ENCODE measurements around the gene IFITM10.

The IFITM10 gene

GRCh38 chr11:1742869-1743584 lies 7.4 kb downstream of the IFITM10 start:
- H3K79me2 ChIP-seq (ENCODE audit: low read length): no peaks in the 10 kb centered on the region
- H3K4me3 ChIP-seq (ENCODE audit: low read length): no peak overlapping the region
- H3K36me3 ChIP-seq (replicated peaks; ENCODE audit: low read depth, low read length): no peaks in the 10 kb centered on the region
- H3K9me3 ChIP-seq (ENCODE audit: insufficient read depth, low read length): no peaks in the 10 kb centered on the region
- peaks cover 4% of the 10 kb centered on the region; the same call in 1 of the 2 replicates for H3K27me3 ChIP-seq (ENCODE audit: low read depth, low read length)
- no peaks in the 10 kb centered on the region for H3K4me1 ChIP-seq (ENCODE audit: low read length)
- no peak overlapping the region for H2AFZ ChIP-seq (ENCODE audit: low read depth, low read length)
- no peak for TF ChIP-seq CTCF (IDR thresholded peaks at IDR 0.05; ENCODE audit: low read depth, low read length)
- TF ChIP-seq EZH2phosphoT487 (IDR thresholded peaks at IDR 0.05; ENCODE audit: low read depth): no peak
- H3K27ac ChIP-seq (ENCODE audit: low read length): no peak overlapping the region
- no peak overlapping the region for H3K9ac ChIP-seq (ENCODE audit: low read length)
- no peak overlapping the region for H3K4me2 ChIP-seq (ENCODE audit: low read length)
- H4K20me1 ChIP-seq (ENCODE audit: insufficient read depth, low read length): no peaks in the 10 kb centered on the region; the same call in 1 of the 2 replicates

GRCh38 chr11:1742371-1742770 lies 8.0 kb downstream of the IFITM10 start:
- H3K4me2 ChIP-seq (ENCODE audit: low read length): no peak overlapping the region
- peaks cover 4% of the 10 kb centered on the region; the same call in 1 of the 2 replicates for H3K27me3 ChIP-seq (ENCODE audit: low read depth, low read length)
- no peaks in the 10 kb centered on the region for H3K4me1 ChIP-seq (ENCODE audit: low read length)
- TF ChIP-seq EZH2phosphoT487 (IDR thresholded peaks at IDR 0.05; ENCODE audit: low read depth) (no peak), CTCF (IDR thresholded peaks at IDR 0.05; ENCODE audit: low read depth, low read length) (no peak)
- H4K20me1 ChIP-seq (ENCODE audit: insufficient read depth, low read length): no peaks in the 10 kb centered on the region; the same call in 1 of the 2 replicates
- peaks cover 2% of the 10 kb centered on the region; the same call in 1 of the 2 replicates for H3K9me3 ChIP-seq (ENCODE audit: insufficient read depth, low read length)
- no peaks in the 10 kb centered on the region for H3K79me2 ChIP-seq (ENCODE audit: low read length)
- no peak overlapping the region for H3K9ac ChIP-seq (ENCODE audit: low read length)
- no peak overlapping the region for H3K4me3 ChIP-seq (ENCODE audit: low read length)
- H2AFZ ChIP-seq (ENCODE audit: low read depth, low read length): no peak overlapping the region
- H3K27ac ChIP-seq (ENCODE audit: low read length): no peak overlapping the region
- H3K36me3 ChIP-seq (replicated peaks; ENCODE audit: low read depth, low read length): no peaks in the 10 kb centered on the region

GRCh38 chr11:1741741-1742140 lies 8.7 kb downstream of the IFITM10 start:
- Histone ChIP-seq H3K36me3 (replicated peaks; ENCODE audit: low read depth, low read length) (no peaks in the 10 kb centered on the region), H3K9ac (ENCODE audit: low read length) (no peak overlapping the region), H2AFZ (ENCODE audit: low read depth, low read length) (no peak overlapping the region), H4K20me1 (ENCODE audit: insufficient read depth, low read length) (no peaks in the 10 kb centered on the region; the same call in 1 of the 2 replicates), H3K79me2 (ENCODE audit: low read length) (no peaks in the 10 kb centered on the region), H3K27ac (ENCODE audit: low read length) (no peak overlapping the region), H3K9me3 (ENCODE audit: insufficient read depth, low read length) (peaks cover 4% of the 10 kb centered on the region; the same call in 1 of the 2 replicates), H3K4me2 (ENCODE audit: low read length) (no peak overlapping the region), H3K27me3 (ENCODE audit: low read depth, low read length) (peaks cover 4% of the 10 kb centered on the region; the same call in 1 of the 2 replicates), H3K4me1 (ENCODE audit: low read length) (no peaks in the 10 kb centered on the region), H3K4me3 (ENCODE audit: low read length) (no peak overlapping the region)
- no peak for TF ChIP-seq CTCF (IDR thresholded peaks at IDR 0.05; ENCODE audit: low read depth, low read length)
- TF ChIP-seq EZH2phosphoT487 (IDR thresholded peaks at IDR 0.05; ENCODE audit: low read depth): no peak

- no peak overlapping the region for H3K4me2 ChIP-seq (ENCODE audit: low read length)
- H3K36me3 ChIP-seq (replicated peaks; ENCODE audit: low read depth, low read length): no peaks in the 10 kb centered on the region
- no peaks in the 10 kb centered on the region; the same call in 1 of the 2 replicates for H4K20me1 ChIP-seq (ENCODE audit: insufficient read depth, low read length)
- H2AFZ ChIP-seq (ENCODE audit: low read depth, low read length): no peak overlapping the region
- TF ChIP-seq CTCF (IDR thresholded peaks at IDR 0.05; ENCODE audit: low read depth, low read length) (no peak), EZH2phosphoT487 (IDR thresholded peaks at IDR 0.05; ENCODE audit: low read depth) (no peak)
- peaks cover 4% of the 10 kb centered on the region; the same call in 1 of the 2 replicates for H3K27me3 ChIP-seq (ENCODE audit: low read depth, low read length)
- peaks cover 4% of the 10 kb centered on the region; the same call in 1 of the 2 replicates for H3K9me3 ChIP-seq (ENCODE audit: insufficient read depth, low read length)
- no peak overlapping the region for H3K9ac ChIP-seq (ENCODE audit: low read length)
- H3K4me3 ChIP-seq (ENCODE audit: low read length): no peak overlapping the region
- no peak overlapping the region for H3K27ac ChIP-seq (ENCODE audit: low read length)
- no peaks in the 10 kb centered on the region for H3K79me2 ChIP-seq (ENCODE audit: low read length)
- H3K4me1 ChIP-seq (ENCODE audit: low read length): no peaks in the 10 kb centered on the region
These were observed 9.4 kb downstream of the IFITM10 start for GRCh38 chr11:1740786-1741530.

All from OCI-LY3 (cell line).